Daoy (cell line): ENCODE measurements around the gene SF3B6. TPM values are rescaled to one million over a fixed set of nuclear protein-coding genes. Genes with fewer than 3 reads are reported as not detected.
A peak's percentile ranks its signal among the peaks of the same experiment; 100 is the strongest.

Source experiments
- DNase-seq: peaks from one replicate; pipeline ENCODE4 v3.0.0-alpha.2; 2015; ENCODE audit warnings: low read depth
- total RNA-seq: library from RNA; depleted of rRNA; stranded (reverse); fragments of >200 nt; shearing (Covaris generic); gene quantifications from 2 replicates; pipeline ENCODE4 v1.2.3, GENCODE V29; 2014; rRNA removed

Gene SF3B6
- total RNA-seq, 1 experiment from 2014 or later: 314 TPM

DNA sequence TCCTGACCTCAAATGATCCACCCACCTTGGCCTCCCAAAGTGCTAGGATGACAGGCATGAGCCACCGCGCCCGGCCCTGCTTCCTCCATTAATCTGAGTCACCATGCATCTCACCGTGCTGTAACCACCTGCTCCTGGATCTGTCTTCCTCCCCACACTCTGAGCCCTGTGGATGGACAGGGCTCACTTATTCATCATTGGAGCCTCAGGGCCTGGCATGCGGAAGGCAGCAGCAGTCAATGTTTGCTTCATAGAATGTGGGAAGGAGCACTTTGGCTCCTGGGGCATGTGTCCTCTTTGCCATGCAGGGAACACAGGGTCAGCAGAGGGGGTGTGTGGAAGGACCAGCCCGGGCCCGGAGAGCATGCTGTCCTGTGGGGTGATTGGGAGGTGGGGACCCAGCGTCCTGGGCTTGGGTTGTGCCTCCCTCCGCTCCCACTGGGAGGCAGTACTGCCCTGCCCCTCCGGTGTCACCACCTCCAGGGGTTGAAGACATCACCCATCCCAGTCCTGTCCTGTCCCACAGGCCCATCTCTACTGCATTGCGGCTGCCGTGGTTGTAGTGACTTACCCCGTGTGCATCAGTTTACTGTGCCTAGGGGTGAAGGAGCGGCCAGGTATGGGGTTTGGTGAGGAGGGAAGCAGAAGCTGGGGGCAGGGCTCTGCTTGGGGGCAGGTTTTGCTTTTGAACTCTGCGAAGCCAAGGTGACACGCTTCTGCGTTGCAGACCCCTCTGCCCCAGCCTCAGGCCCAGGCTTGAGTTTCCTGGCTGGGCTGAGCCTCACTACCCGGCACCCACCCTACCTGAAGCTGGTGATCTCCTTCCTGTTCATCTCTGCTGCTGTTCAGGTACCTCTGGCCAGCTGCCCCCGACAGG lies 54.8 kb downstream of the SF3B6 start:
- peak; percentile 38 for DNase-seq

DNA sequence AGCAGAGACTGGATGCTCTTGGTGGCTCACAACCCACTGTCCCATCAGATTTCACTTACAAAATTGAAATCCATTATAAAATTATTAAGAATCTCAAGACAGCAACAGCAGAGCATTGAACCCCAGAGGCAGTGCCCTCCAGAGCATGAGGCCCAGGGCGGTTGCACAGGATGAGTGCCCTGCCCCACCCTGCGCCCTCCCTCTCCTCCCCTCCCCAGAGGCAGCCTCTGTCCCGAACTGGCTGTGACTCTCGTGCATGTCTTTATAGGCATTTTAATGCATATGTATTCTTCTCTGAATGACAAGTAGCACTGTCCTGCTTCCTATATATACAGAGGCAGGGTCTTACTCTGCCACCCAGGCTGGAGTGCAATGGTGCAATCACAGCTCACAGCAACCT lies 55.9 kb downstream of the SF3B6 start:
- no peak for DNase-seq

DNA sequence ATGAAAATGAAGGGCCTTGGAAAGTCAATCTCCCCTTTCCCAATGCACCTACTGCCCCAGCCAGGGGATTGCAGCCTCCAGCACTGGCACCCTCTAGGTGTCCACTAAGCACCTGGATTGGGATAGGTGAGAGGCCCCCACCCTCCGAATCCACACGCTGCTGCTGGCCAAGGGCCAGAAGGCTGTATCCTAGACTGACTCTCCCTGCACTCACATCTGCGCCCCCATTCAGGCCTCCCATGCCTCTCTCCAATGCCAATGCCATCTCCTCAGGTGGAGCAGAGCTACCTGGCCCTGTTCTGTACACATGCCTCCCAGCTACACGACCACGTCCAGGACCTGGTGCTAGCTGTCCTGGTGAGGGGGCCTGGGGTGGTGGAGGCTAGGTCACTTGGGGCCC lies 56.4 kb downstream of the SF3B6 start:
- DNase-seq: no peak

DNA sequence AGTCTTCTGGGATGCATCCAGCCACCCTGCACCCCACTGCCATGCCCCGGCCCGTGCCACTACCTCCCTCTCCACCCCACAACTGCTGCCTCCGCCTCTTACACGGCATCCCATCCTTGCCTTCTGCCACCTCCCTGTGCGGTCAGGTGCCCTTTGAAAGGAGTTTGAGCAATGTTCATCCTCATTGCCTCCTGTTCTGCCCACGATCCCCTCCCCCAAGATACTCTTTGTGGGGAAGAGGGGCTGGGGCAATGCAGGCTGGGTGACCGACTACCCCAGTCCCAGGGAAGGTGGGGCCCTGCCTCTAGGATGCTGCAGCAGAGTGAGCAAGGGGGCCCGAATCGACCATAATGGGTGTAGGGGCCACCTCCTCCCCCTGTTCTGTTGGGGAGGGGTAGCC lies 57.9 kb downstream of the SF3B6 start:
- DNase-seq: no peak

DNA sequence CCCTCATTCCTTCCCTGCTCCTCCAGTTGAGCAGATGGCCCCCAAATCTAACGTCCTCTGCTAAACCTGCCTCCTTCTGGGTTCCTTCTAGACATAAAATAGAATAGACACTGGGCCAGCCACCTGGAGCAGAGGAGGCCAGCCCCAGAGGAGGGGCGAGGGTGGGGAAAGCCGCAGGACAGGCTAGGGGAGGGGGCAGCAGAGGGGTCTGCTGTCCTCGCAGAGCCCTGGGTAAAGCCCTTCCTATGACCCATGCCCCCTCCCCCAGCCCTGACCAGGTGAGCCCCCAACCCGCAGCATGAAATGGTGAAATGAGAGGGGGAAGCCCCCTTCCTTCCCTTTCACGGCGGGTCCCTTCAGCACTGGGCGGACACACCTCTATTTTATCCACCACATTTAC lies 58.4 kb downstream of the SF3B6 start:
- DNase-seq: no peak

Other genes starting within 250 kb of the SF3B6 start
- gene ATAD2B, start 149.2 kb downstream of the SF3B6 start, total RNA-seq: 7.9 and 9.7 TPM in 2 replicates
- gene UBXN2A, start 135.9 kb downstream of the SF3B6 start, total RNA-seq: 13.5 and 16.2 TPM in 2 replicates
- gene MFSD2B, start 66.2 kb downstream of the SF3B6 start, total RNA-seq: 0.06 TPM in 1 of 2 replicates, not detected in the other
- gene WDCP, start 28.9 kb downstream of the SF3B6 start, total RNA-seq: 14.6 and 18.0 TPM in 2 replicates
- gene FKBP1B, start 26.6 kb downstream of the SF3B6 start, total RNA-seq: 0.98 and 8.5 TPM in 2 replicates
- 17.6 and 21.4 TPM in 2 replicates for gene TP53I3, start 8.5 kb upstream of the SF3B6 start, total RNA-seq
- gene PFN4, start 47.0 kb upstream of the SF3B6 start, total RNA-seq: 0.74 and 4.7 TPM in 2 replicates
- 3.7 and 7.0 TPM in 2 replicates for gene FAM228B, start 47.1 kb upstream of the SF3B6 start, total RNA-seq
- not detected in 2 replicates for gene FAM228A, start 98.7 kb upstream of the SF3B6 start, total RNA-seq